Activated CD4-positive, alpha-beta memory T cell treated with anti-CD3 and anti-CD28 coated beads for 36 hours (primary cell): Measurements from ENCODE around the gene ZNRF3. TPM values are rescaled to one million over a fixed set of nuclear protein-coding genes. Genes with fewer than 3 reads are reported as not detected.
"Not testable (repeated sequence)": the region's sequence is repeated elsewhere in the genome, so short reads cannot be mapped to it uniquely, and the experiment has no call there.

Experiments used
- CTCF ChIA-PET: fragments of 350-600 bp; sonication (Branson Sonifier 250); formaldehyde crosslinking; loops from one replicate; lab custom pipeline; 2021; ENCODE audit warnings: antibody characterized with exemption, inconsistent platforms; lab: Charles Lee
- POLR2A ChIA-PET: fragments of 350-600 bp; sonication (Branson Sonifier 250); formaldehyde crosslinking; loops from one replicate; lab custom pipeline; 2021; ENCODE audit warnings: antibody characterized with exemption; lab: Charles Lee
- DNase-seq: peaks from one replicate; pipeline ENCODE4 v3.0.0-alpha.2; 2020
- H3K27ac Mint-ChIP-seq: one replicate; pipeline ENCODE4 v1.8.0; 2021; ENCODE audit warnings: mixed read lengths
- H3K27me3 Mint-ChIP-seq: one replicate; pipeline ENCODE4 v1.8.0; 2021; ENCODE audit warnings: mixed read lengths
- H3K36me3 Mint-ChIP-seq: one replicate; pipeline ENCODE4 v1.8.0; 2021; ENCODE audit warnings: mixed read lengths
- H3K4me1 Mint-ChIP-seq: one replicate; pipeline ENCODE4 v1.8.0; 2021; ENCODE audit warnings: low read depth, mixed read lengths
- H3K4me3 Mint-ChIP-seq: one replicate; pipeline ENCODE4 v1.8.0; 2021; ENCODE audit warnings: mild to moderate bottlenecking, mixed read lengths
- H3K9me3 Mint-ChIP-seq: one replicate; pipeline ENCODE4 v1.8.0; 2021; ENCODE audit warnings: mixed read lengths
- intact Hi-C: fragments of 100-400 bp; cut with micrococcal nuclease; formaldehyde crosslinking; loops from one replicate; pipeline ENCODE4 v1.15.1; 2023
- total RNA-seq, 2 experiments: library from RNA; stranded (reverse); gene quantifications; one replicate each; pipeline ENCODE4 v1.2.3, GENCODE V29; 2021

Gene ZNRF3
- total RNA-seq, 2 experiments from 2014 or later = 1.3 to 1.5 TPM

- CTCF ChIA-PET = interaction anchor here (0.6 to 1.1 kb wide), 2 partner anchors 41 to 797 kb away, joined by 3 read pairs; no protein-coding TSS in a partner anchor
- POLR2A ChIA-PET = no interaction called here
- Mint-ChIP-seq H3K27me3 (no peaks in the 10 kb centered on the region), H3K4me3 (no peak overlapping the region), H3K4me1 (no peaks in the 10 kb centered on the region), H3K9me3 (no peaks in the 10 kb centered on the region), H3K27ac (no peak overlapping the region), H3K36me3 (no peaks in the 10 kb centered on the region)
- no peak for DNase-seq
- intact Hi-C loops = no loop called here
Measured at GRCh38 chr22:28999510-28999909, 116.1 kb downstream of the ZNRF3 start.

DNA sequence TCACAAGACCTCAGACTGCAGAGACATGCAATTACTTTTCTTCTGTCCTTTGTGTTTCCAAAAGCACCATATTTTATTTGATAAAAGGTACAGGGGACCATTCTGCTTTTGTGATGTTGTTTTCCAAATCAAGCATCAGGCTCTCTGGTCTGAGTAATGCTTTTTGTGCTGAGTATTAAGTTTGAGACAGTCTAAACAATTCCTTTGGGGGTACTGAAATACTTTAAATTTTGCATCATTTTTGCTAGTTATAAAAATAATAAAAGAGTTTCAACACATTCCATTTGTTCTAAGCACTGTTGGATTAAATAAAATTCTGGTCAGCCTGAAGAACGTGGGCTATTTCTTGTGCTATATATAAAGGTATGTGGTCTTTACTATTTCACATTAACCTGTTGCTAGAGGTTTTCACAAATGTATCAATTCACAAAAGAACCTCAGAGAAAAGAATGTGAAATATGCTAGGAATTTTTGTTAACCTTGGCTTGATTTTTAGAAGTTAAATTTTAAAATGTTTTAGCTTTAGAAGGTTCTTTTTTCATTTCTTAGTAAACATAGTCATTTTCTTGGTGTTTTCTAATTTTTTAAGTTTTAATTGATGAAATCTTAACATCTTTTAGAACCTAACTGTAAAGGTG lies 116.7 kb downstream of the ZNRF3 start:
- ChIA-PET POLR2A (no interaction called here), CTCF (interaction anchor here (0.6 to 1.1 kb wide), 2 partner anchors 41 to 797 kb away, joined by 3 read pairs; no protein-coding TSS in a partner anchor)
- Mint-ChIP-seq H3K27ac (no peak overlapping the region), H3K9me3 (no peaks in the 10 kb centered on the region), H3K4me1 (no peaks in the 10 kb centered on the region), H3K36me3 (no peaks in the 10 kb centered on the region), H3K4me3 (no peak overlapping the region), H3K27me3 (peaks cover 2% of the 10 kb centered on the region)
- DNase-seq = no peak
- intact Hi-C loops = no loop called here

DNA sequence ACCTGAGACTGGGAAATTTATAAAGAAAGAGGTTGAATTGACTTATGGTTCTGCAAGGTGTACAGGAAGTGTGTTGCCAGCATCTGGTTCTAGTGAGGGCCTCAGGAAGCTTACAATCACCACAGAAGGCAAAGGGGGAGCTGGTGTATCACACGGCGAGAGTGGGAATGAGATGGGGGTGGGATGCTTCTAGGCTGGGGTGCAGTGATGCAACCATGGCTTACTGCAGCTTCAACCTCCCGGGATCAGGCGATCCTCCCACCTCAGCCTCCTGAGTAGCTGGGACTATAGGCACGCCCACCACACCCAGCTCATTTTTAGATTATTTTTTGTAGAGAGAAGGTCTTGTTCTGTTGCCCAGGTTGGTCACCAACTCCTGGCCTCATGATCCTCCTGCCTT lies 117.3 kb downstream of the ZNRF3 start:
- no peaks in the 10 kb centered on the region for H3K9me3 Mint-ChIP-seq
- H3K4me1 Mint-ChIP-seq = no peaks in the 10 kb centered on the region
- ChIA-PET CTCF (no interaction called here), POLR2A (no interaction called here)
- no peak for DNase-seq
- no peaks in the 10 kb centered on the region for H3K36me3 Mint-ChIP-seq
- no peak overlapping the region for H3K4me3 Mint-ChIP-seq
- H3K27ac Mint-ChIP-seq = no peak overlapping the region
- intact Hi-C loops = no loop called here
- H3K27me3 Mint-ChIP-seq = peaks cover 4% of the 10 kb centered on the region

DNA sequence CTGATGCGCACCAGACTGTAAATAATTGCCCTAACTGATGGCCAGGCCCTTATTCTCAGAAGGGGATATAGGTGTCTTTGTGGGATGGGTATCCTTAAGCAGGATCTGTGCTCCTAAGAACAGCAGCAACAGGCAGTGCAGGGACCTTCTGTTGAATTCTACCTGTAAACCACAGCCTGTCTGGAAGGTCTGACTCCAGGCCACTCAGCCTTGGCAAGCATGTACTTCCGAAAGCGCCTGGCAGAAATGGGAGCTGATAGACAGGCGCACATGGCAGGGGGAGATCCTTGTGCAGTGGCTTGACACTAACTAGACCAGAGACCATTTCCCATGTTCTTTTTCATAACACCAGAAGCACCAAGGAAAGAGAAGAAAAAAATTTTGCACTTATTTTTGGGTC lies 119.2 kb downstream of the ZNRF3 start:
- no peak for DNase-seq
- ChIA-PET CTCF (no interaction called here), POLR2A (no interaction called here)
- no peaks in the 10 kb centered on the region for H3K4me1 Mint-ChIP-seq
- no peak overlapping the region for H3K27ac Mint-ChIP-seq
- H3K4me3 Mint-ChIP-seq = no peak overlapping the region
- peaks cover 7% of the 10 kb centered on the region for H3K27me3 Mint-ChIP-seq
- H3K9me3 Mint-ChIP-seq = no peaks in the 10 kb centered on the region
- H3K36me3 Mint-ChIP-seq = no peaks in the 10 kb centered on the region
- intact Hi-C loops = no loop called here

- H3K4me1 Mint-ChIP-seq = no peaks in the 10 kb centered on the region
- H3K4me3 Mint-ChIP-seq = no peak overlapping the region
- CTCF ChIA-PET = no interaction called here
Measured at GRCh38 chr22:29003552-29003951, 120.2 kb downstream of the ZNRF3 start.

GRCh38 chr22:29003975-29004646 lies 120.7 kb downstream of the ZNRF3 start:
- ChIA-PET POLR2A (no interaction called here), CTCF (no interaction called here)
- intact Hi-C loops = no loop called here
- no peak for DNase-seq
- H3K27me3 Mint-ChIP-seq = peaks cover 7% of the 10 kb centered on the region
- no peak overlapping the region for H3K4me3 Mint-ChIP-seq
- no peaks in the 10 kb centered on the region for H3K9me3 Mint-ChIP-seq
- no peaks in the 10 kb centered on the region for H3K36me3 Mint-ChIP-seq
- H3K27ac Mint-ChIP-seq = no peak overlapping the region
- no peaks in the 10 kb centered on the region for H3K4me1 Mint-ChIP-seq

More at GRCh38 chr22:29003552-29003951, 120.2 kb downstream of the ZNRF3 start:
- peaks cover 7% of the 10 kb centered on the region for H3K27me3 Mint-ChIP-seq
- POLR2A ChIA-PET = no interaction called here
- no peak for DNase-seq
- H3K9me3 Mint-ChIP-seq = no peaks in the 10 kb centered on the region
- no peaks in the 10 kb centered on the region for H3K36me3 Mint-ChIP-seq
- intact Hi-C loops = no loop called here
- no peak overlapping the region for H3K27ac Mint-ChIP-seq

DNA sequence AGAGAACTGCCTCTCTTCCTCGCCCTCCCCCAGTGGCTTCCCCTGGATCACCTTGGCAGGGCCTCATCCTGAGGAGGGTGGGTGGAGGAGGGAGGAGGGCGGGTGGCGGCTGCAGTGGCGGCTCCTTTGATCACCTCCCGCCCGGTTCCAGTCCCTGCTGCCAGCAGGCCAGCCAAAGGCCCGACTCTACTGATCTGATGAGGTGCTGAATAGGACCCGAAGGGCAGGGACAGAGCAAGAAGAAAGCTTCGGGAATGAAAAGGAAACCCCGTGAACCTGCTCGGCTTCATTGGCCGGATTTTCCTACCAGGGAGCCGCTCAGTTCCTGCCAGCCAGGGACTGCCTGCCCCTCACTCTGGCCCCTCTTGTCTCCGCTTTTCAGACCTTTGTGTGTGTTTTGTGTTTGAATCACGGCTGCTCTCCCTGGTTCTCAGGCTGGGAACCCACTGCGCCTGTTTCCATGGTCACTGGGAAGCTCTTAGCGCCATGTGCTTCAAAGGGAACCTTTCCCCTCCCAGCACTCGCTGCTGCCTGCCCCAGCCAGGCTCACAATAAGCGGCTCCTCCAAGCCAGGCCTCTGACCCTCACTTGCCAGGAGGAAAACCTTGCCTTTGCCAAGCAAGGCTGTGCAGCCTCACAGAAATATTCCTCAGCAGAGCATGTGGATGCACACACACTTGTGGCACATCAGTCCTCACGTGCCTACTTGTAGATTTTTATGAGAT lies 121.4 kb downstream of the ZNRF3 start:
- peaks cover 7% of the 10 kb centered on the region for H3K27me3 Mint-ChIP-seq
- DNase-seq = no peak
- intact Hi-C loops = no loop called here
- ChIA-PET CTCF (no interaction called here), POLR2A (no interaction called here)
- H3K9me3 Mint-ChIP-seq = no peaks in the 10 kb centered on the region
- no peaks in the 10 kb centered on the region for H3K4me1 Mint-ChIP-seq
- no peak overlapping the region for H3K27ac Mint-ChIP-seq
- no peak overlapping the region for H3K4me3 Mint-ChIP-seq
- no peaks in the 10 kb centered on the region for H3K36me3 Mint-ChIP-seq

GRCh38 chr22:29005754-29006153 lies 122.4 kb downstream of the ZNRF3 start:
- POLR2A ChIA-PET, DNase-seq, H3K27me3 Mint-ChIP-seq, H3K27ac Mint-ChIP-seq, H3K4me3 Mint-ChIP-seq, CTCF ChIA-PET, H3K4me1 Mint-ChIP-seq, H3K36me3 Mint-ChIP-seq, H3K9me3 Mint-ChIP-seq, intact Hi-C loops: not testable (repeated sequence)

DNA sequence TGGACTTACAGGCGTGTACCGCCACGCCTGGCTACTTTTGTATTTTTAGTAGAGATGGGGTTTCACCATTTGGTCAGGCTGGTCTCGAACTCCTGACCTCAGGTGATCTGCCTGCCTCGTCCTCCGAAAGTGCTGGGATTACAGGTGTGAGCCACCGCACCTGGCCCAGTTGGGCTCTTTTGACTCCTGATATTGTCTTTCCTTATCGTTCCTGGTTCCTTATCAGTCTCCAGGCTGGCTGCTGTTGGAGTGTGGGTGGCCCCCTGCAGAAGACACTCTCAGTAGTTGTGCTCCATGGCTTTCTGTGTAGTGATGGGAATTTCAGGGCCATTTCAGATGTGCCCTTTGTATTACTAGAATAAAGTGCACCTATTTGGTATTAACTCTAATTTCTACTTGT lies 123.0 kb downstream of the ZNRF3 start:
- ChIA-PET CTCF (no interaction called here), POLR2A (no interaction called here)
- no peaks in the 10 kb centered on the region for H3K4me1 Mint-ChIP-seq
- DNase-seq = no peak
- H3K9me3 Mint-ChIP-seq = no peaks in the 10 kb centered on the region
- H3K4me3 Mint-ChIP-seq = no peak overlapping the region
- intact Hi-C loops = no loop called here
- H3K36me3 Mint-ChIP-seq = no peaks in the 10 kb centered on the region
- H3K27ac Mint-ChIP-seq = no peak overlapping the region
- peaks cover 7% of the 10 kb centered on the region for H3K27me3 Mint-ChIP-seq

DNA sequence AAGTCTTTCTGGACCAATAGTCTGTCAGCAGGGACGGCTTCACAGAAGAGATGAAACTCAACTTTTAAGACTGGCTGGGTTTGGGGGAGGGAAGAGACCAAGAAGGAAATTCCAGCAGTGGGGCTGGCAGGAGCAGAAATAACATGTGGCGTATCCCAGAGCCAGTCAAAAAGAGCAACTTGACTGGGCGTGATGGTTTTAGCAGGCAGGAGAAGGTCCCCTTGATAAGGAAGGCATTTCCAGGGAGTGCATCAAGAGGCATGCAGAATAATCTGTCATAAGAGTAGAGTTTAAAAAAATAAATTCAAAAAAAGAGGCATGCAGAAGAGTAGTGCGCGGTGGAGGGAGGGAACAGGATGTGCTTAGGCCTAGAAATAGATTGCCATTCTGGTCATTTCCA lies 125.8 kb downstream of the ZNRF3 start:
- Mint-ChIP-seq H3K4me1 (no peaks in the 10 kb centered on the region), H3K4me3 (no peak overlapping the region), H3K9me3 (no peaks in the 10 kb centered on the region), H3K27me3 (peaks cover 7% of the 10 kb centered on the region), H3K36me3 (no peaks in the 10 kb centered on the region), H3K27ac (no peak overlapping the region)
- ChIA-PET POLR2A (no interaction called here), CTCF (interaction anchor here (0.6 kb wide), 1 partner anchor 192 kb away, joined by 3 read pairs; no protein-coding TSS in a partner anchor)
- intact Hi-C loops = no loop called here
- no peak for DNase-seq

GRCh38 chr22:29011240-29012100 lies 128.1 kb downstream of the ZNRF3 start:
- Mint-ChIP-seq H3K27ac (no peak overlapping the region), H3K4me3 (no peak overlapping the region), H3K4me1 (peaks cover 6% of the 10 kb centered on the region), H3K27me3 (peaks cover under 1% of the 10 kb centered on the region), H3K9me3 (no peaks in the 10 kb centered on the region), H3K36me3 (no peaks in the 10 kb centered on the region)
- ChIA-PET CTCF (interaction anchor here (1.6 kb wide), 1 partner anchor 29 kb away, joined by 4 read pairs; no protein-coding TSS in a partner anchor), POLR2A (no interaction called here)
- no peak for DNase-seq
- intact Hi-C loops = no loop called here

GRCh38 chr22:29012101-29012433 lies 128.7 kb downstream of the ZNRF3 start:
- Mint-ChIP-seq H3K27me3 (no peaks in the 10 kb centered on the region), H3K4me1 (peaks cover 7% of the 10 kb centered on the region), H3K9me3 (no peaks in the 10 kb centered on the region), H3K27ac (no peak overlapping the region), H3K36me3 (no peaks in the 10 kb centered on the region), H3K4me3 (no peak overlapping the region)
- DNase-seq = no peak
- intact Hi-C loops = no loop called here
- ChIA-PET CTCF (interaction anchor here (1.6 kb wide), 1 partner anchor 29 kb away, joined by 4 read pairs; no protein-coding TSS in a partner anchor), POLR2A (no interaction called here)
